DOHH2 (cell line): Measurements from ENCODE around the gene RUFY2.

Experiments
- EZH2phosphoT487 ChIP-seq: fragments of 200-600 bp; sonication (generic); IDR thresholded peaks from 2 replicates; pipeline ENCODE4 v1.6.1; 2017; ENCODE audit warnings: borderline replicate concordance, mild to moderate bottlenecking, antibody characterized with exemption, low read length, moderate library complexity, mixed read lengths
- TF ChIP-seq, protein P1 (sequence below): fragments of 200-600 bp; sonication (generic); IDR thresholded peaks from one replicate; pipeline ENCODE4 v1.5.1; 2014; ENCODE audit warnings: antibody characterized with exemption, mild to moderate bottlenecking, low read depth, low read length; ENCODE audit not compliant: poor library complexity, severe bottlenecking

GRCh38 chr10:68428396-68429104 lies 21.5 kb upstream of the RUFY2 start:
- TF ChIP-seq, protein P1, sequence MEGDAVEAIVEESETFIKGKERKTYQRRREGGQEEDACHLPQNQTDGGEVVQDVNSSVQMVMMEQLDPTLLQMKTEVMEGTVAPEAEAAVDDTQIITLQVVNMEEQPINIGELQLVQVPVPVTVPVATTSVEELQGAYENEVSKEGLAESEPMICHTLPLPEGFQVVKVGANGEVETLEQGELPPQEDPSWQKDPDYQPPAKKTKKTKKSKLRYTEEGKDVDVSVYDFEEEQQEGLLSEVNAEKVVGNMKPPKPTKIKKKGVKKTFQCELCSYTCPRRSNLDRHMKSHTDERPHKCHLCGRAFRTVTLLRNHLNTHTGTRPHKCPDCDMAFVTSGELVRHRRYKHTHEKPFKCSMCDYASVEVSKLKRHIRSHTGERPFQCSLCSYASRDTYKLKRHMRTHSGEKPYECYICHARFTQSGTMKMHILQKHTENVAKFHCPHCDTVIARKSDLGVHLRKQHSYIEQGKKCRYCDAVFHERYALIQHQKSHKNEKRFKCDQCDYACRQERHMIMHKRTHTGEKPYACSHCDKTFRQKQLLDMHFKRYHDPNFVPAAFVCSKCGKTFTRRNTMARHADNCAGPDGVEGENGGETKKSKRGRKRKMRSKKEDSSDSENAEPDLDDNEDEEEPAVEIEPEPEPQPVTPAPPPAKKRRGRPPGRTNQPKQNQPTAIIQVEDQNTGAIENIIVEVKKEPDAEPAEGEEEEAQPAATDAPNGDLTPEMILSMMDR, result no peak
- TF ChIP-seq EZH2phosphoT487, result no peak
